Measurements from ENCODE around the gene JAZF1.

GRCh38 chr7:28211006-28211405 is 30.4 kb upstream of the JAZF1 start:
- TF ChIP-seq CTCF (conservative IDR thresholded peaks at IDR 0.05; ENCODE audit: low read depth, low read length) (no peak), EZH2 (IDR thresholded peaks at IDR 0.05; ENCODE audit: borderline replicate concordance, low read depth, low read length, poor library complexity, severe bottlenecking) (no peak)
